HL-60/S4 treated with phorbol 12-myristate 13-acetate at 8.2 ng/mL for 4 days and 3 days (cell line): ENCODE data around the gene C9.
"Not testable (repeated sequence)": the region's sequence is repeated elsewhere in the genome, so short reads cannot be mapped to it uniquely, and the experiment has no call there.

Source experiments
- in situ Hi-C: fragments of 300-500 bp; cut with MboI; formaldehyde crosslinking; loops from 2 replicates; pipeline ENCODE4 v1.15.0; 2022; ENCODE audit warnings: low sequenced_read_pairs

The C9 gene

GRCh38 chr5:39267186-39267585 is 97.1 kb downstream of the C9 start:
- in situ Hi-C loops = loop anchor here (5.0 kb wide), 1 partner anchor 40 kb away; no protein-coding TSS in a partner anchor

DNA sequence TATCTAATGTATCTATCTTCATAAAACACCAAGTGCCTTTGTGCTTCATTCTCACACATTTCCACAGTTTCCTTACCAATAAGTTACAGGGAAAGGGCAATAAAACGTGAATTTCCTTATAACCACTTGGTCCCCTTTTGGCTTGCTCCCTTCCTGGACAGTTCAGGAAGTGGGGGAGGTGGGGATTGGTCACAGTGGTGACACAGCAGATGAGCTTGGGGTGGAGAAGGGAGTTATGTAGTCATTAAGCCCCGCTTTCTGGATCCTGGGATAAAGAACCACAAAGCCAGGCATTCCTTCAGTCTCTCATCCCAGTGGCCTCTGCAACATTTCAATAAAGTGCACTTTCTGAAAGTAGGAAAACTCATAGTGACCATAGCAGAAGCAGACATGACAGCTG is 97.9 kb downstream of the C9 start:
- in situ Hi-C loops = loop anchor here (5.0 kb wide), 1 partner anchor 39 kb away; no protein-coding TSS in a partner anchor

DNA sequence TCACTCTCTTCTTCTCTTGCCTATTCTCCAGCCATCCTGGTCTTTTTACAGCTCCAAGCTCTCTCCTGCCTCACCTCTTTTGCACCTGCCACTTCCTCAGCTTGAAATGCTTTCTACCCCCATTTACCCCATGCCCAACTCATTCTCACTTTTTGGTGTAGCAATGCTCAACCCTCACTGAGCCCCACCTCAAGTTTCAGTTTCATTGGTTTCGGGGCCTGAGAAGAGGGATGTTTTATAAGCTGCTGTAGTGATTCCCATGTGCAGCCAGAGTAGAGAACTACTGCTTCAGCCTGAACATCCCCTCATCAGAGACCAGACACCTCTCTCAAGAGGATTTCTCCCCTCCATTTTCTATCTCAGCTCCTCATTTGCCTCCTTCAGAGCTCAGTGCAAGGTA is 99.8 kb downstream of the C9 start:
- in situ Hi-C loops = no loop called here

GRCh38 chr5:39262981-39263380 is 101.3 kb downstream of the C9 start:
- in situ Hi-C loops = no loop called here

DNA sequence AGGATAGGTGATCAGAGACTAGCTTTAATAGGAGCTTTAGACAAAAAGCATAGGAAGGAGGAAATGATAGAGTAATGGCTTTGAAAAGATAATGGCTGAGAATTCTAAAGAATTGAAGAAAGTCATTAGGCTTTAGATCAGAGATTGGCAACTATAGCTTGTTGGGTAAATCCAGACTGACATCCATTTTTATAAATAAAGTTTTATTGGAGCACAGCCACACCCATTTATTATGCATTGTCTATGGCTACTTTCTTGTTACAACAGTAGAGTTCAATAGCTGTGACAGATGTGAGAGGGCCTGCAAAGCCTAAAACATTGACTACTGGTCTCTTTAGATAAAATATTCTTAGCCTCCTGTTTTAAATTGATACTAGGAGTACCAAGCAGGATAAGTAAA is 104.2 kb downstream of the C9 start:
- in situ Hi-C loops = no loop called here

GRCh38 chr5:39257554-39257953 is 106.7 kb downstream of the C9 start:
- in situ Hi-C loops = no loop called here

DNA sequence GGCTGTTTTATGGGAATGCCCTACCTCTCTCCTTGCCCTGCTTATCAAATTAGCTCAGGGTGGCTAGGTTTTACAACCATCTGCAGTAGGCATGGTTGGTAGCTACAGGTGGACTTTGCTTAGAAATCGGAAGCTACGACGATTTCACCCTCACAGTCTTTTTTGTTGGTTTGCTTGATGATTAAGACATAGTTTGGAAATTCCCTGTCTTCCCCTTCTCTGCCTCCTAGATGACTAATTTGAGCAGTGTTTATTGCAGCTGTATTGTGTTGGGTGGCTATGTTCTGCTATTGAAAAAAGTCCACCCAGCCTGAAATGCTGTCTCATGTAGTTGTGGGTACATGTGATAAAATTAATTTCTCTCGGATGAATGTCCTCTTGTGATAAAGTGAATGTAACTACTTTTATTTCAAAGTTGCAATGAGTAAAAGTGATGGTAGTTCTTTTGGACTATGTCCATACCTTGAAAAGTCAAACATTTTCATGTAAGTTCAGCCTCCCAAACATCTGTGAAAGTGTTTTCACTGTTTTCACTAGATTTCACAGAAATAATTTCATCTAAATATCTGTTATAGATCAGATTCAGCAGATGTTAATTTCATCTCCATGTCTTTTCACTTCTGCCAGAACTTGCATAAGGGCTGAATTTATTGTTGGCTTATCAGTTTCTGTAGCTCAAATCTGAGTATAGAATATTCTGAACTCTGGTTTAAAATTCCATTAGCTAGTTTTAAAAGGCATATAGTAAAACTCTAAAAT is 107.6 kb downstream of the C9 start:
- in situ Hi-C loops = no loop called here

- in situ Hi-C loops = no loop called here
These were observed 108.9 kb downstream of the C9 start for GRCh38 chr5:39255406-39255805.

- in situ Hi-C loops = no loop called here
These were observed 109.6 kb downstream of the C9 start for GRCh38 chr5:39254671-39255070.

GRCh38 chr5:39253196-39253595 is 111.1 kb downstream of the C9 start:
- in situ Hi-C loops = no loop called here

DNA sequence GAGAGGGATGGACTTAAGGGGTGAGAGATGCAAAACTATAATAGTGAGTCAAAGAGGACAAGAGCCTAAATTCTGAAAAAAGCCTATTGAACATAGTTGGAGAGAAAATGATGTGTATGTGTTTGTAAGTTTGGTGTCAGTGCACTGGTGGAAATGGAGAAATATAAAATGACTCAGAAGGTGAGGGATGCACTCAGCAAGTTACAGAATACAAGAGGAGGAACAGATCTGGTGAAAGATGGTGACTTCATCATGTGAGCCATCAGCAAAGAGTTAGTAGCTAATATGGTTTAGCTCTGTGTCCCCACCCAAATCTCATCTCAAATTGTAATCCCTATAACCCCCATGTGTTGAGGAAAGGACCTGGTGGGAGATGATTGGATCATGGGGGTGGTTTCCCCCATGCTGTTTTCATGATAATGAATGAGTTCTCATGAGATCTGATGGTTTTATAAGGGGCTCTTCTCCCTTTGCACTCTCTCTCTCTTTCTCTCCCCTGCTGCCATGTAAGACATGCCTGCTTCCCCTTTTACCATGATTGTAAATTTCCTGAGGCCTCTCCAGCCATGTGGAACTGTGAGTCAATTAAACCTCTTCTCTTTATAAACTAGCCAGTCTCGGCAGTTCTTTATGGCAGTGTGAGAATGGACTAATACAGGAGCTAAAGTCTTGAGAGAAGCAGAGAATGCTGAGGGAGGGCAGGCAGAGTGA is 114.6 kb downstream of the C9 start:
- in situ Hi-C loops = no loop called here

DNA sequence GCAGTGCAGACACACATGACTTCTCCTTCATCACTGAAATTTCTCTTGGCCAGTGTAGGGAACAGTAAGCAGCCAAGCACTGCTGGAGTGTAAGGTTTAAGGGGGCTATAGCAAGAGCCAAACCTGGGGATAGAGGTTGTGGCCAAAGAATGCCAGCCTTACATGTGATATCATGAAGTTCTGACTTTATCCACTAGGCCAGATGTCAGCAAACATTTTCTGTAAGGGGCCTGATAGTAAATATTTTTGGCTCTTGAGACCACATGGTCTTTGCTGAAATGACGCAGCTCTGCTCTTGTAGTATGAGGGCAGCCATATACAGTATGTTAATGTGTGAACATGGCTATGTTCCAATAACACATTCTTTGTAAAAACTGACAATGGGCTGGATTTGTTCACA is 115.2 kb downstream of the C9 start:
- in situ Hi-C loops = no loop called here

- in situ Hi-C loops = no loop called here
These were observed 123.5 kb downstream of the C9 start for GRCh38 chr5:39240750-39241149.

- in situ Hi-C loops = no loop called here
These were observed 125.8 kb downstream of the C9 start for GRCh38 chr5:39238366-39239105.

GRCh38 chr5:39236718-39237117 is 127.6 kb downstream of the C9 start:
- in situ Hi-C loops = no loop called here

GRCh38 chr5:39235648-39236047 is 128.6 kb downstream of the C9 start:
- in situ Hi-C loops = no loop called here

- in situ Hi-C loops = not testable (repeated sequence)
These were observed 129.8 kb downstream of the C9 start for GRCh38 chr5:39234494-39234893.
